Activated gamma-delta T cell treated with Interleukin-2 at 50 U/mL for 16 hours (primary cell): ENCODE results near the gene TMEM18.

Source experiments
- DNase-seq: peaks from one replicate; pipeline ENCODE4 v3.0.0-alpha.2; 2020

TMEM18 gene

GRCh38 chr2:650343-651310 is 26.6 kb downstream of the TMEM18 start:
- no peak for DNase-seq

- no peak for DNase-seq
Observed at GRCh38 chr2:649426-650342, 27.5 kb downstream of the TMEM18 start.

GRCh38 chr2:648476-649424 is 28.5 kb downstream of the TMEM18 start:
- no peak for DNase-seq

- no peak for DNase-seq
Observed at GRCh38 chr2:647691-648231, 29.4 kb downstream of the TMEM18 start.

- DNase-seq = no peak
Observed at GRCh38 chr2:647003-647560, 30.1 kb downstream of the TMEM18 start.

GRCh38 chr2:644871-645270 is 32.3 kb downstream of the TMEM18 start:
- no peak for DNase-seq

GRCh38 chr2:643761-644160 is 33.4 kb downstream of the TMEM18 start:
- no peak for DNase-seq

- DNase-seq = no peak
Observed at GRCh38 chr2:643334-643733, 33.9 kb downstream of the TMEM18 start.

- DNase-seq = no peak
Observed at GRCh38 chr2:641872-642815, 35.1 kb downstream of the TMEM18 start.

- DNase-seq = no peak
Observed at GRCh38 chr2:641164-641871, 35.9 kb downstream of the TMEM18 start.

- DNase-seq = no peak
Observed at GRCh38 chr2:639703-640102, 37.5 kb downstream of the TMEM18 start.

GRCh38 chr2:637804-638203 is 39.4 kb downstream of the TMEM18 start:
- no peak for DNase-seq

- no peak for DNase-seq
Observed at GRCh38 chr2:637406-637776, 39.8 kb downstream of the TMEM18 start.

- DNase-seq = peak; percentile 50
Observed at GRCh38 chr2:636641-637405, 40.4 kb downstream of the TMEM18 start.

- DNase-seq = no peak
Observed at GRCh38 chr2:635687-636621, 41.3 kb downstream of the TMEM18 start.

- no peak for DNase-seq
Observed at GRCh38 chr2:634636-635388, 42.4 kb downstream of the TMEM18 start.

- no peak for DNase-seq
Observed at GRCh38 chr2:634041-634440, 43.2 kb downstream of the TMEM18 start.
